Measurements from ENCODE around the gene PAK5.
"Not testable (repeated sequence)": the region's sequence is repeated elsewhere in the genome, so short reads cannot be mapped to it uniquely, and the experiment has no call there.

Gene PAK5

DNA sequence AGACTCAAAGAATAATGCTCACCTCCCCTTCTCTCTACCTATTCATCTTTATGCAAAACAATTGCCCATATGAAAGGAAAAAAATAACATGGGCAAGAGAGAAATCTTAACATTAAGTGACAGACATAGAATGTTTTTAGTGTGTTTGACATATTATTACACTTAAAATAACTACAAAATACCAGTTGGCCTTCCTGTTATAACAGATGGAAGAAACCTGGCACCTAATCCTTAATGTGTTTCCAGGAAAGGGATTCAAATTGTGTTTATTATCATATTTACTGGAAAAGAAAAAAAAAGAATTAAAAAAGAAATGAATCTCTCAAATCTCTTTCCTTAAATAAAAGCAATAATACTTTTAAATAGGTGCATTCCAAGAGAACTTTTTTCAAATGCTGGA, 165.9 kb downstream of the PAK5 start:
- no peak for DNase-seq

DNA sequence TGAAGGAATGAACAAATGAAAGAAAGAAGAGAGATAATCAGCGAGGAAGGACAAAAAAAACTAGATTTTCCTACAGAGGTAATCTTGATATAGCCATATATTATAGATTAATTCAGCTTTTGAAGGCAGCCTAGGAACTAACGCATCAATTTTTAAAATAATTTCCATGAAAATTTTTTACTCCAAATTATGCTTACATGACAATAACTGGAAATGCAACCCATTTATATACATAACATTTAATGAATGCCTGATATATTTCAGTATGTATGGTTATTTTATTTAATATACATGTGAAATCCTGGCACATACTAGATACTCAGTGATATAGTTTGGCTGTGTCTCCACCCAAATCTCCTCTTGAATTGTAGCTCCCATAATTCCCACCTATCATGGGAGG, 166.8 kb downstream of the PAK5 start:
- no peak for DNase-seq

DNA sequence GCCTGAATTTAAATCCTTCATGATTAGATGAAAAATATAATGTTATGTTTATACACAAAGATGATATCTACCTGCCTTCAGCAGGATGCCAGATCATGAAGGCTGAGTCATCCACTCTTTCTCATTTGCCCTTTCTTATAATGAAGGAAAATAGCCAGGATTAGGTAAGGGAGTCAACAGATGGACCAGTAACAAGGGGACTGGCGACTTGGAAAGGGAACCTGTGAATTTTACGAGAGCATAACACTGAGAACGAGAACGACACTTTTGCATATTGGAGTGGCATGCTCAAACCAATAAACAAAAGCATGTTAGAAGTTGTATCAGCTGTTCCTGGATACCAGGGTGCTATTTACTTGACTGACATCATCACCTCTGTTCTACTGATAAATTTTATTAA, 170.5 kb downstream of the PAK5 start:
- DNase-seq, result no peak

DNA sequence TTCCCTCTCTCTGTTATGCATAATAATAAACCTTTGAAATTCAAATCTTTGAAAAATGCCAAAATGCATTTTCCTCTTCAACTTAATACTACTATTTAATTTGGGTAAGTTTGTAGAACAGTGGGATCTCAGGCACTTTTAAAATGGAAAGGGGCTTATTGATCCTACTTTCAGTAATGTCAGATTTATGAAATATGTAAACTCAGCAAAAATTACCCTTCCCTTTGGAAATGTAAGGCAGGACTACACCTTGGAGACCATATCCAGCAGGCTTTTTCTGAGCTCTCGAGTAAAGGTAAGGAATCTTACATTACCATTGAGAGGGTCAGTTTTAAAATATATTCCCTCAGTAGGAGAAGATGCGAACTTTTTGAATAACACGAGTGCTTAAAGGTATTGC, 175.5 kb downstream of the PAK5 start:
- DNase-seq, result no peak

DNA sequence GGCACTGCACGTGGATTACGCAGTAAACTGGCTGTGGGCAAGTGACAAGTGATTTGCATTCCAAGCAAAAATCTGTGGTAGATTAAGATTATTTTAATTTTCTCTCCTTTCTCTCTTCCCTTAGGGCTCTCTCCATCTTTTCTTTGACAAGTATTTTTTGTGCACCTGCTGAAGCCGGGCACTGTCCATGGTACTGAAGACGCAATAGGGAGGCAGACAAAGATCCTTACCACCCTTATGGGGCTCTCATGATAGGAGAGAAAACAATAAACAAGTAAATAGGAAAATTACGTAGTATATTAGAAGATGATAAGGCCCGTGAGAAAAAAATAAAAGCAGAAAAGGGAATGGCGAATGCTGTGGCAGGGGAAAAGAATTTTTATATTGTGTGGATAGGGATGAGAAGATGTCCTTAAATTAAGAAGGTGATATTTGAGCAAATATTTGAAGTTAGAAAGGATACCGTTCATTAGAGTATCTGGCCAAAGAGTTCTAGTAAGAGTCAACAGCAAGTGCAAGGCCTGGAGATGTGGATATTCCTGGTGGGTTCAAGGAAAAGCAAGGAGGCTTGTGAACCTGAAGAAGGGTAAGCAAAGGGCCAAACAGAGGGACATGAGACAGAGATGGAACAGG, 178.5 kb downstream of the PAK5 start:
- DNase-seq, result no peak

DNA sequence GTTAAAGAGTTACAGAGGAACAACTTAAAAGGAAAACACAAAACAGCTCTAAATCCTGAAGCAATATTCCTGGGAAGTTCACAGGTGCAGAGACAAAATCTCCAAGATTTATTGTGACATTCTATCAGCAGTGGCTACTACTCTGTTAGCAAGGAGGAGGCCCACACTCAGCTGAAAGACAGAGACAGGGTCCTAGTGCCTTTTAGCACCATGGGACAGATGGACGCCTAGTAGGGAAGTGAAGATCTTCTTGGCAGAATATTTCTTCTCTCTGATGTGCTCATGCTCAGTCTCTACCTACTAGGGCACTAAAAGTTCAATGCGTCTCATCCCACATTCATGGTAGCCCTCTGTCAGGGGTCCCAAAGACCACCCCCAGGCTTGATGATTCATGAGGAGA, 191.1 kb downstream of the PAK5 start:
- no peak for DNase-seq

DNA sequence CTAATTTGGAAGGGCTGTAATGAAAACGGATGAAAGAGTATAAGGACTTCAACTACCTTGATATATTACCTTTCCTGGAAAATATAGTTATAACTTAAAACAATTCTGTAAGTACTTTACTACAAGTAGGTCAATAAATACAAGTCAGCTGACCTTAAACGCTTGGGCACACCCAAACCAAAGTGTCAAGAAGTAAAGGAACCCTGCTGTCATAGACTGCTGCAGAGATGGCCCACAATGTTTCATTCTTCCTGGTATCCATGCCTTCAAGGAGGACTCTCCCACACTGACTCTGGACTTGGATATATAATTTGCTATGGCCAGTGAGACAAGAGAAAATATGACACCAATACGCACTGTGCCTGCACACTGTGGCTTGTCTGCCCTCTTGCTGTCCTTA, 192.5 kb downstream of the PAK5 start:
- no peak for DNase-seq

DNA sequence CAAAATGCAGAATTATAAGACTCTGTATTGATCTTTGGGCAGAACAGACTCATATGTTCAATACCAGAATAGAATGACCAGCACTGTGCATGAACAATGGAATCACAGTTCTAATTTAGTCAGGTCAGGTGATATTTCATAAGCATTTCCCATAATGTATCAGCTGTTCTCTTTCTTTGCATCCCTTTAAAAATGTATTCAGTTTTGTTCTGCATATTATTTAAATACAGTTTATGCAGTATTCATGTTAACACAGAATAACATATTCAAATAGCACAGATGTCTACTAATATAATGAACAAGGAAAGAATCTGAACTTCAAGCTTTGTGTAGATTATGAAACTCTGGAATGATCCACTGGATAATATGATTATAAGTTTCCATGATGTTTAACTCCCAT, 196.0 kb downstream of the PAK5 start:
- DNase-seq, result no peak

DNA sequence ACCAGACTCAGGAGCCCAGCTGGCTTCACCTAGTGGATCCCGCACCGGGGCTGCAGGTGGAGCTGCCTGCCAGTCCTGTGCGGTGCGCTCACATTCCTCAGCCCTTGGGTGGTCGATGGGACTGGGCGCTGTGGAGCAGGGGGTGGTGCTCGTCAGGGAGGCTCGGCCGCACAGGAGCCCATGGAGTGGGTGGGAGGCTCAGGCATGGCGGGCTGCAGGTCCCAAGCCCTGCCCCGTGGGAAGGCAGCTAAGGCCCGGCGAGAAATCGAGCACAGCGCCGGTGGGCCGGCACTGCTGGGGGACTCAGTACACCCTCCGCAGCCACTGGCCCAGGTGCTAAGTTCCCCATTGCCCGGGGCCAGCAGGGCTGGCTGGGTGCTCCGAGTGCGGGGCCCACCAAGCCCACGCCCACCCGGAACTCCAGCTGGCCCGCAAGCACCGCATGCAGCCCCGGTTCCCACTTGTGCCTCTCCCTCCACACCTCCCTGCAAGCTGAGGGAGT, 197.3 kb downstream of the PAK5 start:
- DNase-seq, result not testable (repeated sequence)

DNA sequence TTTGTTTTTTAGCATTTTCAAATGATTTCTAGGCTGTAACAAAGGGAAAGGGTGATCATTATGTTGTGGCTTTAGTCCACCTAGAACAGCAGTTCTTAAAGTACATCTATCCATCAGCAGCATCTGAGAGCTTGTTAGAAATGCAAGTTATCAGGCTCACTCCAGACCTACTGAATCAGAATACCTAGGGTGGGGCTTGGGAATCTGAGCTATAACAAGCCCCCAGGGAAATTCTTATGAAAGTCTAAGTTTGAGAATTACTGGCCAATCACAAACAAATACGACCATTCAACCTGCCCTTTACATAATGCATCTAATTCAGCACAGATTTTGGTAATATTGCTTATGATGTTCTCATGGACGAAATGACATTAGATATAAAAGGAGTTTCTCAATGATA, 201.0 kb downstream of the PAK5 start:
- DNase-seq, result no peak

DNA sequence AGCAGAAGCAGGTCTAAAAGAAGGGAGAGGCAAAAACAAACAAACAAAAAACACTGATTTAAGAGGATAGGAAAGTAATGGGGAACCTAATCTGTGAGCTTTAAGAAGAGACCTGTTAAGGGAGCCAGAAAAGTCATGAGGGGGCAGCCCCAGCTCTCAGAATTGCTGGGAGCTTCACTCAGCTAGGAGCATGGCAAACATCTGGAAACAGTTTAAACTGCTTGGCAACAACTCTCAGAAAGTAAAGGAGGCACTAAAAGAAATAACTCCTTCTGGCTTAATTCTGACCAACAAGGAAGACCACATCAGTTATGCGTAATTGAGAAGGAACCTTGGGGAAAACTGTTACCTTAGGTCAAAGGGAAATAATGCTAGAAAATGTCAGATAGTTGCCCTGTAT, 203.1 kb downstream of the PAK5 start:
- DNase-seq, result no peak

DNA sequence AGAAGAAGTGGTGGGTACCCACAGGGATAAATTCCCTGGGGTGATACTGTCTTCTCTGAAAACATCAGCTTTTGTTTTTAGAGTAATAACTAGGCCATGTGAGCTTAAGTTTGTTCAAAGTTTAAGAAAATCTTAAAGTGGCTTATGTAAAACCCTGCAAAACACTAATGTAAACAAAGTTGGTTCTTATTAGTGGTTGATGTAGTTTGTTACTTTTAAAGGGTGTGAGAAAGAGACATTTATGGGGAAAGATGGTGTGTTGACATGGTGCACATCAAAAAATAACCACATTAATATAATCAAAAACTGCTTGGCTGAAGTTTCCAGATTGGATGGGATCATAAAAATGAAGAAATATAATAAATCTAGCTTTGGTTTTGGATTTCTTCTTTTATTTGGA, 204.5 kb downstream of the PAK5 start:
- no peak for DNase-seq

DNA sequence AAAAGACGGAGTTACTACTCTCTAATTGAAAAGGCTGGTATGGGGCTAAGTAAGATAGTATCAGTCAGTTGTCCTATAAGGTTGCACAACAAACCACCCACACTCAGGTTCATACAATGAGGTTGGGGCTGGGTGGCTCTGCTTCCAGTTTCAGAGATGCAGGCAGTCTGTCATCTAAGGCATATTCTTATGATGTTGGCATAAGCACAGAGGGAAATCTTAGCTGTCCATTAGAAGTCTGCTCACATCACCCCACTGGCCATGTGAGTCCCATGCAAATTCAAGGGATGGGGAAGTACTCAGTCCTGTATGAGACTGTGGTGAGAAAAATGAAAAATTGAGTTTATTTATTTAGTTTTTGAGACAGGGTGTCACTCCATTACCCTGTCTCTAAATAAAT, 205.9 kb downstream of the PAK5 start:
- DNase-seq, result no peak

DNA sequence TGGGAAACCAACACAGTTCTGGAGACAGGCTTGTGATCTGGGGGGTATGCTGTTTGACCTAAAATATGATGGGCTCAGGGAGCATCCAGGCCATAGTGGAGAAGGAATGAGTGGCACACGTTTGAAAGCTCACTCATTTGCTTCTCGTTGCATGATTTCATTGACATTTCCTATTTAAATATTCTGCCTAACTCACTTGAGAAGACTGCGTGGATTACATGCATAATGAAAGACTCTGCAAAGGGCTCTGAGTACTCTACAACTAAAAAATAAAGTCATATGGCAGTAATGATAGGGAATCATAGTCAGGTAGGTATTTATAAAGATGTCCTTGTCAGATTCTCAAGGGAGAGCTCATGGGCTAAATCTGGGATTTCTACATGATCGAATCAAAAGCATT, 206.6 kb downstream of the PAK5 start:
- no peak for DNase-seq

DNA sequence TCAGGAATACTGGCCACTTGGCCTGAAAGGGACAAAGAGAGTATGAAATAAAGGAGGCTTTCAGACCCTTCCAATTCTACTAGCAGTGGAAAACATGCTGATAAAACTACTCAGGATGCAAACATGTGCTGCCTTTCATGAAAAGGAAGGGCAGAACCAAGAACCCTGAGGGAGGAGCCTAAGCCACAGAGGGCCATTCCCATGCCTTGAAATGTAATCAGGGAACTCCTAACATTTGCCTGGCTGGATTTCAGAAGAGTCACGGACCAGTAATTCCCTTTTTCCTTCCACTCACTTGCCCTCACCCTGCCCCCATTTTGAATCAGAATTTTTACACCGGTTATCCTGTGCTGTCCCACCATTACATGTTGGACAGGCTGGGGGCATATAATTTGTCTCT, 208.3 kb downstream of the PAK5 start:
- no peak for DNase-seq

DNA sequence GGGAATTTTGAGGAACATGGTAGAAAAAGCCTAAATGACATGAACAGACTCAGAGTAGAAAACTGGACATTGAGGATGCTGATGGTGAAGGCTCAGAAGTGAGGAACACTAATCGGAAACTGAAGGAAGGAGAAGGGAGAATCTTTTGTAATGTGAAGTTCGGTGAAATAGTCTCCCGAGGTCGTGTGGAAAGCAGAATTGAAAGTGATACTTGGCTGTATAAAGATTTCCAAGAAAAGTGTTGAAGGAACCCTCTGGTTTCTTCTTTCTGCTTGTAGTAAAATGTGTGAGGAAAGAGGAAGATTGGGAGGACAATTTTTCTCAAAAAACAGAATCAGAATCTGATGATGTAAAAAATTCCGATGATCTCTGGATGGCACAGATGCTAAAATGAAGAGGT, 209.0 kb downstream of the PAK5 start:
- DNase-seq, result no peak

DNA sequence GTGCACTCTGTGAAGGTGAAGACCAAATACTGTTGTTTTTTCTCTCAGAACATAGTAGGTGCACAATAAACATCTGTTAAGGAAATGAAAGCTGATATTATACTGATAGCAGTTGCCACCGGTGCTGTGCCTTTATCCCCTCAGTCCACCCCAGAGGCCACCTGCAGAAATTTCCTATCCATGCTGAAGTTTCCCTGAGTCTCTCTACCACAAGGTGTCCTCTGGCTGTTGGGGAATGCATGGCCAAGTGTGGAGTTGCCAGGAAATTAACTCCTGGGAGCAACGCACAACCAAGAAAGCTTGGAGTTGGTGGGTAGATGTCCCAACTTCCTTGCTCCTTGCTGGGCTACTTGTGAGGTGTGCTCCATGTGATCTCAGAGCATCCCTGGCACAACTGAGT, 210.3 kb downstream of the PAK5 start:
- DNase-seq, result no peak

DNA sequence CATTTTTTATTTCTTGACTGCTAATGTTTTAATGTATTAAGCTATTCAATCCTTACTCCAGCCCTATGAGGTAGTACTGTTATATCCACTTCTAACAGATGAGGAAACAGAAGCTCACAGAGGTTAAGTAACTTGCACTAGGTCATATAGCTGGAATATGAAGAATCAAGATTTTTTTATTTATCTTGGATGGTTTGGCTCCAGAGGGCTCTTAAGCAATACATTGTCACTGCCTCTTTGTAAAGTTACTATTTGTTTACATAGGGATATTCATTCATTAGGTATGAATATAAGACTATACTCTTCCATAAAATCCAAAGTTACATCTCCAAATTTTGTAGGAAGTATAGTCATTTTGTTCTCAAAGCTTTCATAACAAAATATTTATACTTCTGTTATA, 210.7 kb downstream of the PAK5 start:
- no peak for DNase-seq

DNA sequence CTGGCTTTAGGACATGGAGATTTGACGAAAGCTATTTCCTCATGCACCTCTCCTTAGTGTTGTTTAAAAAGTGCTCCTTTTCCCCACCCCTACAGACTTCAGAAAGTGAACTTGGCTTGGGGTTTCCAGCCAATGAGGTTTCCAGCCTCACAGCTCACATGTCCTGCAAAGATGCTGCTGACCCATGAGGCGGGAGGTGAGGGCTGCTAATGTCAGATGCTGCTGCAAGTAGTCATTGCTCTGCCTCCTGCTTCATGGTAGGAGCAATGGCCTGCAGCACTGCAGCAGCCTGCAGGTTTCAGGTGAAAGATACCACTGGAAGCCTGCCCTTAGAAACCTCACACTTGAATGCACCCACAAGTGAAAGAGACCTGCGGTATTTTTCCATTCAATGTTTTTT, 211.7 kb downstream of the PAK5 start:
- DNase-seq, result no peak

DNA sequence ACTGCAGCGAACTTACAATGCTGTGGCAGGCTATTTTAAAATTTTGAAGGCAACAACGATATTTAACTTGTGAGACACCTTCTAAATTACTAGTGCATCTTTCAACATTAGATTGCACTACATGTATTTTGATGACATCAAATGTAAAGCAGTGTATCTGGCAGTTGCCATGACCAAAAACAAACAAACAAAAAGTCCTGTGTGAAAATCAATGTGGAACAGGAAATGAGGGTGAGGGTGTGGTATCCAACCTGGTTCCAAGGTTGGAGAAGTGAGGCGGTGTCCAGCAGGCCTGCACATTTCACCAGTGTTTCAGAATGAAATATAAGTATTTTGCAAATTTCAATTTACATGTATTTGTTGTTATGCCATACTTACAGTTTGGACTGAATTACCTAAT, 212.5 kb downstream of the PAK5 start:
- no peak for DNase-seq

DNA sequence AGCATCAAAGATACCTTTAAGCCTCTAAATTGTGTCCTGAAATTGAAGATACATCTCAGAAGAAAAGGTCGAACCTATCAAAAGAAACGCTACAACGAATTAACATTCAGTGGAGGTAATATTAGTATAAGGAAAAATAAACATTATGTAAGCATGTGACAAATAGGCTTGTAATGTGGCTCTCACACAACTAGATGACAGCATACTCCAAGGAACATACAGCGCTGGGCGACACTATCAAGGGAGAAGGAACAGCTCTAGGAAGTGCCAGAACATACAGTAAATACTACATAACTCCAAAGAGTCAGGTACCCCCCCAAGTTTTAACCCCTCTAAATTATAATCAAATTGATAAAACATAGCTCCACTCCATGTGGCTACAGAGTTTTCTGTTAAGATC, 220.9 kb downstream of the PAK5 start:
- peak; percentile 71 for DNase-seq

DNA sequence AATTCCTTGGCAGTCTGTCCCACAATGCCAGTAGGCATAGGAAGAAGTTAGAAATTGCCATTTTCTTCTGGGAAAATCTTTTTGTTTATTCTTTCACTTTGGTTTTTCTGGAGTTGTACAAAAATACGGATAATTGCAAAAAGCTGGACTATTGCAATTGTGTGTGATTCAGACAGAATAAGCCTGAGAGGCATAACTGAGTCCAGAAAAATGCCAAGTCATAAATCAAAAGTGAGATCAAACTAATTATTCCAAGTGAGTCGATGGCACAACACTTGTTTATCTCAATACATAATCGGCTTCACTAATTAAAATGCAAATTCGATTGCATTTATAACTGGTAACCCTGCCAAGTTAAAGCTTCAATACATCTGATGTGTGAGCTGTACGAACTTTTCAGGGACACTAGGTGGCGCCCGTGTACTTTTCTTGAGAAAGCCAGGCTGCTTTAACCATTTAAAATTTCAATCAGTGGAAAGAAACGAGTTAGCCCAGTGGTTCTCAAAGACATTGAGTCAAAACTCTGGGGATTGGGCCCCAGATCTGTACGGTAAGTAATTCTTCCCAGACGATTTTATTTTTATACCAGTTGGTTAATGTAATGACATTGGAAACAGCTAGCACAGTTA, 221.9 kb downstream of the PAK5 start:
- DNase-seq, result peak; percentile 83

DNA sequence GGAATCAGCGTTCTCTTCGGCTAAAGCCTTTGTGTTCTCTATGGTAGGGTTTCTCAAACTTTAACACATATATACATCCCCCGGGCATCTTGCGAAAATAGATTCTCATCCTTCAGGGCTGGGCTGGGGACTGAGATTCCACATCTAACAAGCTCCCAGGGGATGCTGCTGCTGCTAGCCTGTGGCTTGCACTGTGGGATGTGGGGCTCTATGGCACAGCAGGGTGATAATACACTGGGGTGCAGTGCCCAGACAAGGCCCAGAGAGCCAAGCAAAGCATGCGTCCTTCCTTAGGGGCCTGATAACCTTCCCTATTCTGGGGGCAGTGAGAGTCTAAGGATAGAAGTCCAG, 222.4 kb downstream of the PAK5 start:
- DNase-seq, result no peak

DNA sequence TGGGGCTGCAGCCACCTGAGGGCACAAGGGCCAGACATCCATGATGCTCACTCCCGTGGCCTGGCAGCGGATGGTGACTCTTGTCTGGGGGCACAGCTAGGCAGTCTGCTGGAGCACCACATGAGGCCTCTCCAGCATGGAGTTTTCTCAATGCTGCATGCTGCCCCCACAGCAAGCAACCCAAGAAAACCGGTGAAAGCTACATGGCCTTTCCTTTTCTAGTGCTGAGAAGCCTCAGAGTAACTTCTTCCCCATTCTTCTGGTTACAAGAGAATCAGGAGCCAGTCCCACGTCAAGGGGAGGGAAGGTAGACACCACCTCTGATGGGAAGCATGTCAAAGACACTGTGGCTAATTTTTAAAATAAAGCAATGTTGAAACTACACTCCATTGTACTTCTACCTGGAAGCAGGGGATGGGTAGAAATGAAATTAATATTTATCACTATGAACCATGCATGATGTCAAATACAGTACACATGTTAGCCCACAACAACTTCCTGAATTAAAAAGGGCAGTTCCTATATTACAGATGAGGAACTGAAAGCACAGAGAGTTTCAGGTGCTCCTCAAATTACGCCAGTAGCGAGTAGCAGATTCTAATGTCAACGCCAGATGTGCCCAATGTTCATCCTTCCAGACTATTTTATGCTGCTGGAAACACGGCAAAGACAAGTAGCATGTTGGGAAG, 223.0 kb downstream of the PAK5 start:
- no peak for DNase-seq

DNA sequence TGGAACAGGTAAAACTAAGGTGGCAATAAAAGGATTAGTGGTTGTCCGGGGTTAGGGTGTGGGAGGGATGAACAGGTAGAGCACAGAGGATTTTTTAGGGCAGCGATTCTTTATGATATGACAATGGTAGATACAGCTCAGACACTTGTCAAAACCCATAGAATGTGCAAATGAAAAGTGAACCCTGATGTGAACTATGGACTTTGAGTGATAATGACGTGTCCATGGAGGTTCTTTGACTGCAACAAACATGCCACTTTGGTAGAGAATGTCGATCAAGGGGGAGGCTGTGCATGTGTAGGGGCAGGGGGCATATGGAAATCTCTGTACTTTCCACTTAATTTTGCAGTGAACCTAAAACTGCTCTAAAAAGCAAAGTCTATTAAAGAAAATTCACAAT, 223.8 kb downstream of the PAK5 start:
- no peak for DNase-seq

All from NCI-H345 (cell line).